ENCODE measurements around the gene RPP40. TPM values are rescaled to one million over a fixed set of nuclear protein-coding genes. Genes with fewer than 3 reads are reported as not detected.

Gene RPP40, protein sequence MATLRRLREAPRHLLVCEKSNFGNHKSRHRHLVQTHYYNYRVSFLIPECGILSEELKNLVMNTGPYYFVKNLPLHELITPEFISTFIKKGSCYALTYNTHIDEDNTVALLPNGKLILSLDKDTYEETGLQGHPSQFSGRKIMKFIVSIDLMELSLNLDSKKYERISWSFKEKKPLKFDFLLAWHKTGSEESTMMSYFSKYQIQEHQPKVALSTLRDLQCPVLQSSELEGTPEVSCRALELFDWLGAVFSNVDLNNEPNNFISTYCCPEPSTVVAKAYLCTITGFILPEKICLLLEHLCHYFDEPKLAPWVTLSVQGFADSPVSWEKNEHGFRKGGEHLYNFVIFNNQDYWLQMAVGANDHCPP
- 6.3 and 15.5 TPM in 2 replicates for total RNA-seq

GRCh38 chr6:5003604-5004372, at the start of gene RPP40:
Gene RPP40 (minus strand): TSS chr6:5004037. CDS start chr6:5004002, 35 bp downstream.

Other genes with a start within 250 kb of the RPP40 start
- gene CDYL, start 227.6 kb downstream of the RPP40 start, total RNA-seq, result 84.6 and 123 TPM in 2 replicates
- 0.66 and 1.0 TPM in 2 replicates for gene PPP1R3G, start 81.3 kb upstream of the RPP40 start, total RNA-seq

Measured in placental pericyte (primary cell).